ENCODE measurements around the gene MSLN.

GRCh38 chr16:725463-726187 is 34.9 kb upstream of the MSLN start:
- TF ChIP-seq CTCF (IDR thresholded peaks at IDR 0.05; ENCODE audit: borderline replicate concordance, extremely low read depth, low read length, poor library complexity, severe bottlenecking) = no peak
- no peak for TF ChIP-seq EZH2 (IDR thresholded peaks at IDR 0.05; ENCODE audit: borderline replicate concordance, low read depth, low read length, severe bottlenecking)
